Astrocyte of the cerebellum (primary cell): ENCODE results near the gene NLRC3.

Source experiments
- DNase-seq: peaks from one replicate; pipeline ENCODE4 v3.0.0-alpha.2; 2011; ENCODE audit warnings: low read depth
- H3K4me3 ChIP-seq: 2 replicates; pipeline ENCODE4 v1.5.1; 2011; ENCODE audit warnings: mild to moderate bottlenecking, low read depth, low read length, moderate library complexity
- CTCF ChIP-seq: IDR thresholded peaks from 2 replicates; pipeline ENCODE4 v1.5.1; 2012; ENCODE audit warnings: low read length, low read depth, moderate library complexity, mild to moderate bottlenecking; ENCODE audit errors: missing control alignments
- in situ Hi-C: cut with HindIII; loops from 2 replicates; pipeline ENCODE4 v1.10.0; 2017; ENCODE audit warnings: low sequenced_read_pairs

NLRC3 gene

GRCh38 chr16:3599121-3599520 lies 21.9 kb upstream of the NLRC3 start:
- H3K4me3 ChIP-seq: no peak overlapping the region
- TF ChIP-seq CTCF: no peak
- no peak for DNase-seq
- in situ Hi-C loops: no loop called here

GRCh38 chr16:3598236-3598635 lies 21.0 kb upstream of the NLRC3 start:
- H3K4me3 ChIP-seq: no peak overlapping the region
- no peak for TF ChIP-seq CTCF
- DNase-seq: no peak
- in situ Hi-C loops: no loop called here

GRCh38 chr16:3597676-3598075 lies 20.5 kb upstream of the NLRC3 start:
- in situ Hi-C loops: no loop called here
- H3K4me3 ChIP-seq: no peak overlapping the region
- no peak for TF ChIP-seq CTCF
- DNase-seq: no peak

GRCh38 chr16:3597226-3597625 lies 20.0 kb upstream of the NLRC3 start:
- TF ChIP-seq CTCF: no peak
- H3K4me3 ChIP-seq: no peak overlapping the region
- DNase-seq: no peak
- in situ Hi-C loops: no loop called here

GRCh38 chr16:3596101-3596861 lies 19.1 kb upstream of the NLRC3 start:
- H3K4me3 ChIP-seq: no peak overlapping the region
- in situ Hi-C loops: no loop called here
- DNase-seq: no peak
- TF ChIP-seq CTCF: no peak

GRCh38 chr16:3595521-3596021 lies 18.4 kb upstream of the NLRC3 start:
- TF ChIP-seq CTCF: no peak
- no peak for DNase-seq
- in situ Hi-C loops: no loop called here
- H3K4me3 ChIP-seq: no peak overlapping the region
